Smooth muscle cell (in vitro differentiated cells): ENCODE measurements around the gene ZNF45. TPM values are rescaled to one million over a fixed set of nuclear protein-coding genes. Genes with fewer than 3 reads are reported as not detected.
A peak's percentile ranks its signal among the peaks of the same experiment; 100 is the strongest.

Source experiments
- DNase-seq: peaks from one replicate; lab custom pipeline; 2025; ENCODE audit not compliant: unreplicated experiment; lab: John Stamatoyannopoulos, UW
- H2AFZ ChIP-seq: fragments of 200-600 bp; sonication (generic); 2 replicates; pipeline ENCODE4 v1.6.0; 2016; ENCODE audit warnings: antibody characterized with exemption, low read depth, mild to moderate bottlenecking
- H3F3A ChIP-seq: fragments of 200-600 bp; sonication (generic); 2 replicates; pipeline ENCODE4 v1.6.0; 2017; ENCODE audit warnings: antibody characterized with exemption, low read depth
- H3K27ac ChIP-seq: fragments of 200-600 bp; sonication (generic); 2 replicates; pipeline ENCODE4 v1.5.1; 2016; ENCODE audit warnings: low read depth, mild to moderate bottlenecking
- H3K27me3 ChIP-seq: fragments of 200-600 bp; sonication (generic); 2 replicates; pipeline ENCODE4 v1.6.1; 2016; ENCODE audit warnings: low read depth, mild to moderate bottlenecking
- H3K36me3 ChIP-seq: fragments of 200-600 bp; sonication (generic); 2 replicates; pipeline ENCODE4 v1.5.1; 2016; ENCODE audit warnings: low read depth
- H3K4me1 ChIP-seq: fragments of 200-600 bp; sonication (generic); 2 replicates; pipeline ENCODE4 v1.5.1; 2016; ENCODE audit warnings: low read depth
- H3K4me2 ChIP-seq: fragments of 200-600 bp; sonication (generic); 2 replicates; pipeline ENCODE4 v1.6.0; 2016; ENCODE audit warnings: mild to moderate bottlenecking
- H3K4me3 ChIP-seq: fragments of 200-600 bp; sonication (generic); 2 replicates; pipeline ENCODE4 v1.5.1; 2016; ENCODE audit warnings: mild to moderate bottlenecking
- H3K79me2 ChIP-seq: fragments of 200-600 bp; sonication (generic); 2 replicates; pipeline ENCODE4 v1.6.0; 2016; ENCODE audit warnings: low read depth, mild to moderate bottlenecking
- H3K9ac ChIP-seq: fragments of 200-600 bp; sonication (generic); 2 replicates; pipeline ENCODE4 v1.6.0; 2016; ENCODE audit warnings: low read depth
- H3K9me3 ChIP-seq: fragments of 200-600 bp; sonication (generic); replicated peaks from 2 replicates; pipeline ENCODE4 v1.5.1; 2016; ENCODE audit warnings: low read depth
- H4K20me1 ChIP-seq: fragments of 200-600 bp; sonication (generic); 2 replicates; pipeline ENCODE4 v1.6.0; 2016; ENCODE audit warnings: low read depth
- CTCF ChIP-seq: fragments of 200-600 bp; sonication (generic); IDR thresholded peaks from 2 replicates; pipeline ENCODE4 v1.5.1; 2017; ENCODE audit warnings: borderline replicate concordance, mild to moderate bottlenecking, antibody characterized with exemption; ENCODE audit not compliant: insufficient read depth, poor library complexity, severe bottlenecking
- WGBS: methylation state at CpG from one replicate; pipeline ENCODE4 v1.1.7; 2016; ENCODE audit warnings: low lambda C conversion rate; 5-methylcytosine and 5-hydroxymethylcytosine counted together
- polyA plus RNA-seq: library from polyadenylated mRNA; unstranded; fragments of >200 nt; fragmentation: Nextera tagmentation; extraction: Ambion mirVana; gene quantifications from 2 replicates; pipeline ENCODE4 v1.2.1, GENCODE V29; 2016
- total RNA-seq: library from RNA; depleted of rRNA; stranded (reverse); fragments of >200 nt; gene quantifications from 2 replicates; pipeline ENCODE4 v1.2.3, GENCODE V29; 2014

ZNF45 gene
- total and polyA plus RNA-seq, 2 experiments from 2014 or later: 6.1 to 6.7 TPM

GRCh38 chr19:43983544-43983911 lies 48.4 kb upstream of the ZNF45 start:
- Histone ChIP-seq H3K4me2 (peak overlapping the region; percentile 99), H3K4me1 (peaks cover 10% of the 10 kb centered on the region), H3K9ac (no peak overlapping the region), H3K36me3 (no peaks in the 10 kb centered on the region), H3F3A (no peaks in the 10 kb centered on the region), H3K27me3 (no peaks in the 10 kb centered on the region), H3K27ac (no peak overlapping the region), H3K79me2 (peaks cover 24% of the 10 kb centered on the region), H3K9me3 (no peaks in the 10 kb centered on the region), H3K4me3 (peak overlapping the region; percentile 83), H4K20me1 (no peaks in the 10 kb centered on the region), H2AFZ (peak overlapping the region; percentile 97)
- WGBS: 82% methylated on average over 2 of the region's 2 CpGs
- no peak for DNase-seq
- no peak for TF ChIP-seq CTCF

- TF ChIP-seq CTCF: no peak
- Histone ChIP-seq H2AFZ (no peak overlapping the region), H3K4me1 (no peaks in the 10 kb centered on the region), H3K79me2 (no peaks in the 10 kb centered on the region), H3K9me3 (peaks cover 38% of the 10 kb centered on the region), H3K27ac (no peak overlapping the region), H3K36me3 (peaks cover 8% of the 10 kb centered on the region), H3K4me2 (no peak overlapping the region), H3K4me3 (no peak overlapping the region), H3F3A (no peaks in the 10 kb centered on the region), H4K20me1 (no peaks in the 10 kb centered on the region), H3K9ac (no peak overlapping the region), H3K27me3 (no peaks in the 10 kb centered on the region)
- no peak for DNase-seq
- 93% methylated on average over 1 of the region's 1 CpG for WGBS
These were observed 41.6 kb upstream of the ZNF45 start for GRCh38 chr19:43976732-43977131.

- Histone ChIP-seq H3K4me1 (no peaks in the 10 kb centered on the region), H3K27ac (no peak overlapping the region), H3K9ac (no peak overlapping the region), H3K4me2 (no peak overlapping the region), H4K20me1 (no peaks in the 10 kb centered on the region), H2AFZ (no peak overlapping the region), H3K36me3 (peaks cover 88% of the 10 kb centered on the region), H3K27me3 (no peaks in the 10 kb centered on the region), H3F3A (no peaks in the 10 kb centered on the region), H3K79me2 (no peaks in the 10 kb centered on the region), H3K9me3 (peaks cover 76% of the 10 kb centered on the region), H3K4me3 (no peak overlapping the region)
- no peak for DNase-seq
- no peak for TF ChIP-seq CTCF
- WGBS: 97% methylated on average over 3 of the region's 3 CpGs
These were observed 31.1 kb upstream of the ZNF45 start for GRCh38 chr19:43966079-43966694.

- Histone ChIP-seq H3K9me3 (peaks cover 23% of the 10 kb centered on the region), H3K36me3 (peaks cover 41% of the 10 kb centered on the region), H4K20me1 (no peaks in the 10 kb centered on the region), H3K4me2 (no peak overlapping the region), H3F3A (no peaks in the 10 kb centered on the region), H3K4me1 (no peaks in the 10 kb centered on the region), H3K9ac (no peak overlapping the region), H3K27me3 (no peaks in the 10 kb centered on the region), H3K4me3 (no peak overlapping the region), H3K79me2 (peaks cover 4% of the 10 kb centered on the region), H2AFZ (no peak overlapping the region), H3K27ac (no peak overlapping the region)
- WGBS: 71% methylated on average over 4 of the region's 4 CpGs
- no peak for DNase-seq
- no peak for TF ChIP-seq CTCF
These were observed 25.3 kb upstream of the ZNF45 start for GRCh38 chr19:43960411-43960810.
